GM12891 (cell line): ENCODE measurements around the gene CD300LG.
"Not testable (repeated sequence)": the region's sequence is repeated elsewhere in the genome, so short reads cannot be mapped to it uniquely, and the experiment has no call there.

Experiments
- DNase-seq: peaks from one replicate; pipeline ENCODE4 v3.0.0; 2011; ENCODE audit warnings: low spot score; ENCODE audit not compliant: insufficient read length
- FAIRE-seq: peaks from 2 replicates; lab custom pipeline; 2011; peaks lifted over from hg19 to GRCh38; lab: Jason Lieb, UNC
- PAX5 ChIP-seq: IDR thresholded peaks from 2 replicates; pipeline ENCODE4 v1.6.1; 2011; ENCODE audit warnings: low read length, moderate library complexity, mild to moderate bottlenecking; ENCODE audit not compliant: insufficient read depth, severe bottlenecking
- POLR2A ChIP-seq: IDR thresholded peaks from 2 replicates; pipeline ENCODE4 v1.6.1; 2011; ENCODE audit warnings: low read depth, low read length, control low read depth
- POLR2AphosphoS5 ChIP-seq: IDR thresholded peaks from 2 replicates; pipeline ENCODE4 v1.6.1; 2011; ENCODE audit warnings: low read depth, low read length, control low read depth
- POU2F2 ChIP-seq: IDR thresholded peaks from 2 replicates; pipeline ENCODE4 v1.6.1; 2011; ENCODE audit warnings: low read depth, mild to moderate bottlenecking, control low read depth, low read length, moderate library complexity
- SPI1 ChIP-seq: IDR thresholded peaks from 2 replicates; pipeline ENCODE4 v1.6.1; 2011; ENCODE audit warnings: low read depth, low read length, control low read depth
- TAF1 ChIP-seq: IDR thresholded peaks from 2 replicates; pipeline ENCODE4 v1.6.1; 2011; ENCODE audit warnings: low read depth, low read length, control low read depth

Gene CD300LG

GRCh38 chr17:43860077-43860725 is 13.2 kb downstream of the CD300LG start:
- DNase-seq (no peak), FAIRE-seq (no peak)
- TF ChIP-seq POLR2A: no peak
- no peak for TF ChIP-seq POLR2AphosphoS5
- TF ChIP-seq SPI1: no peak
- no peak for TF ChIP-seq POU2F2
- no peak for TF ChIP-seq TAF1
- TF ChIP-seq PAX5: no peak

GRCh38 chr17:43860927-43861622 is 14.1 kb downstream of the CD300LG start:
- FAIRE-seq: no peak
- no peak for DNase-seq
- TF ChIP-seq POU2F2 (no peak), SPI1 (peak; percentile 57), PAX5 (no peak), POLR2AphosphoS5 (no peak), TAF1 (no peak), POLR2A (no peak)

- no peak for DNase-seq
- TF ChIP-seq POLR2AphosphoS5: no peak
- TF ChIP-seq POU2F2: no peak
- TF ChIP-seq TAF1: no peak
- TF ChIP-seq PAX5: no peak
- TF ChIP-seq POLR2A: no peak
- TF ChIP-seq SPI1: no peak
- no peak for FAIRE-seq
Measured at GRCh38 chr17:43861960-43862359, 15.0 kb downstream of the CD300LG start.

GRCh38 chr17:43864161-43864984 is 17.4 kb downstream of the CD300LG start:
- DNase-seq: no peak
- no peak for FAIRE-seq

GRCh38 chr17:43868226-43868994 is 21.4 kb downstream of the CD300LG start:
- no peak for DNase-seq
- FAIRE-seq: no peak
- TF ChIP-seq PAX5 (no peak), SPI1 (peak; percentile 35; the same call in 1 of the 2 replicates)

More at GRCh38 chr17:43864161-43864984, 17.4 kb downstream of the CD300LG start:
- TF ChIP-seq TAF1: no peak
- no peak for TF ChIP-seq POU2F2
- no peak for TF ChIP-seq SPI1
- no peak for TF ChIP-seq POLR2AphosphoS5
- TF ChIP-seq PAX5: no peak
- no peak for TF ChIP-seq POLR2A

- not testable (repeated sequence) for FAIRE-seq, DNase-seq
Measured at GRCh38 chr17:43869031-43869430, 22.1 kb downstream of the CD300LG start.

GRCh38 chr17:43871946-43872690 is 25.1 kb downstream of the CD300LG start:
- TF ChIP-seq POLR2AphosphoS5 (no peak), POLR2A (no peak), TAF1 (no peak), PAX5 (no peak), SPI1 (no peak), POU2F2 (no peak)
- DNase-seq (no peak), FAIRE-seq (no peak)

GRCh38 chr17:43873091-43873490 is 26.1 kb downstream of the CD300LG start:
- DNase-seq (no peak), FAIRE-seq (no peak)
- TF ChIP-seq PAX5 (no peak), POU2F2 (no peak), POLR2A (no peak), SPI1 (no peak), POLR2AphosphoS5 (no peak), TAF1 (no peak)

- DNase-seq (no peak), FAIRE-seq (no peak)
- TF ChIP-seq POLR2AphosphoS5 (no peak), POLR2A (no peak), PAX5 (no peak), POU2F2 (no peak), TAF1 (no peak), SPI1 (no peak)
Measured at GRCh38 chr17:43873815-43874214, 26.8 kb downstream of the CD300LG start.
